Heart right ventricle (tissue), 16 donors: ENCODE data around the gene FAM120B. TPM values are rescaled to one million over a fixed set of nuclear protein-coding genes. Genes with fewer than 3 reads are reported as not detected.
A peak's percentile ranks its signal among the peaks of the same experiment; 100 is the strongest.

Source experiments
- ATAC-seq, 8 donors: fragments of 200-7000 bp; cut with Tn5 transposase; one replicate each; pipeline ENCODE4 v1.9.1; 2020; ENCODE audit warnings: mild to moderate bottlenecking in 8 of 8, moderate library complexity in 8 of 8, moderate number of reproducible peaks in 1 of 8
- DNase-seq, 2 donors: peaks; one replicate each; pipeline ENCODE4 v3.0.0-alpha.2; 2020
- H3K27ac ChIP-seq, 10 donors: fragments of 200-600 bp; sonication (generic) in 2 of 10; one replicate each; pipeline versions ENCODE4 v1.5.0 to v1.8.0; 2020 to 2022; ENCODE audit warnings: mild to moderate bottlenecking in 3 of 10
- H3K27me3 ChIP-seq, 7 donors: fragments of 200-600 bp; one replicate each; pipeline ENCODE4 v1.8.0; 2021 to 2022; ENCODE audit warnings: mild to moderate bottlenecking in 2 of 7
- H3K36me3 ChIP-seq, 9 donors: fragments of 200-600 bp; sonication (generic) in 1 of 9; one replicate each; pipeline versions ENCODE4 v1.5.0 to v1.8.0; 2020 to 2022; ENCODE audit warnings: mild to moderate bottlenecking in 2 of 9
- H3K4me1 ChIP-seq, 9 donors: fragments of 200-600 bp; sonication (generic) in 1 of 9; one replicate each; pipeline versions ENCODE4 v1.5.0 to v1.8.0; 2020 to 2022; ENCODE audit warnings: mild to moderate bottlenecking in 4 of 9
- H3K4me3 ChIP-seq, 10 donors: fragments of 200-600 bp; sonication (generic) in 2 of 10; one replicate each; pipeline versions ENCODE4 v1.5.0 to v1.8.0; 2020 to 2022; ENCODE audit warnings: mild to moderate bottlenecking in 7 of 10, moderate library complexity in 2 of 10
- H3K9me3 ChIP-seq, 11 donors: fragments of 200-600 bp in 10 of 11; sonication (generic) in 2 of 11; one replicate each; pipeline versions ENCODE4 v1.5.0 to v1.8.0; 2013 to 2022; ENCODE audit warnings: mild to moderate bottlenecking in 2 of 11, control low read depth in 1 of 11, moderate library complexity in 1 of 11
- CTCF ChIP-seq, 9 donors: fragments of 200-600 bp; sonication (generic) in 2 of 9; IDR thresholded peaks; one replicate each; pipeline versions ENCODE4 v1.5.0 to v1.8.0; 2021 to 2022; ENCODE audit warnings: antibody characterized with exemption in 9 of 9, mild to moderate bottlenecking in 5 of 9, moderate library complexity in 1 of 9
- WGBS, 2 donors: extraction: QIAGEN DNeasy Blood & Tissue Kit; methylation state at CpG; one replicate each; pipeline ENCODE4 v1.1.7; 2013; ENCODE audit warnings: inconsistent platforms in 1 of 2; 5-methylcytosine and 5-hydroxymethylcytosine counted together
- intact Hi-C, 10 donors: fragments of 100-400 bp; cut with DNase I; formaldehyde crosslinking; loops; one replicate each; pipeline versions ENCODE4 v1.11.1 to v1.14.2; 2022
- polyA plus RNA-seq, 2 donors: library from polyadenylated mRNA; stranded (reverse); fragments of 200-250 nt; gene quantifications; one replicate each; pipeline ENCODE4 v1.2.3, GENCODE V29; 2013
- total RNA-seq, 10 donors: library from RNA; stranded (reverse); fragmentation: NEBNext Ultra II Directional in 3 of 10; extraction: Animal tissue kit (Norgen Biotek cat#: 25700) in 3 of 10; gene quantifications; one replicate each; pipeline versions ENCODE4 v1.2.1 to v1.2.4, GENCODE V29; 2021 to 2023
- donor health status: Arrhythmogenic right ventricular cardiomyopathy.
- donor health status: ischemic (EF 13 %, LVEDD 7.1; RV severe dilation, severe dysfunction).
- donor health status: healthy with polysubstance abuse.
- donor health status: DM: no; HTN: yes; CAD: no.
- donor health status: DM: no; HTN: no; CAD: no.
- donor health status: ischemic (EF 25% LVEDD 6.9; RV normal size, moderate dysfunction).
- donor health status: ischemic (EF 25% LVEDD 5.7; RV mildly dilated, moderate dysfunction).
- donor health status: healthy.
- donor health status: DM: yes; HTN: yes; CAD: no.
- donor health status: Ischemic cardiomyopathy.
- donor health status: ischemic (EF 35%, LVEDD 5.7; RV mildly dilated, moderate dysfunction).
- donor health status: nonischemic (EF 11% LVEDD 7.7; RV severe dilation, severe dysfunction).
- donor health status: DM: yes; HTN: yes; CAD: no.
- donor health status: PGD.
- donor health status: ischemic (EF 29% LVEDD 5.4; RV normal size, mild dysfunction).
- donor health status: nonischemic (EF 23%, LVEDD 6.1; RV moderate dilation, normal function).

FAM120B gene
- total and polyA plus RNA-seq, 12 donors: 7.7 to 31.0 (median 23.9) TPM

DNA sequence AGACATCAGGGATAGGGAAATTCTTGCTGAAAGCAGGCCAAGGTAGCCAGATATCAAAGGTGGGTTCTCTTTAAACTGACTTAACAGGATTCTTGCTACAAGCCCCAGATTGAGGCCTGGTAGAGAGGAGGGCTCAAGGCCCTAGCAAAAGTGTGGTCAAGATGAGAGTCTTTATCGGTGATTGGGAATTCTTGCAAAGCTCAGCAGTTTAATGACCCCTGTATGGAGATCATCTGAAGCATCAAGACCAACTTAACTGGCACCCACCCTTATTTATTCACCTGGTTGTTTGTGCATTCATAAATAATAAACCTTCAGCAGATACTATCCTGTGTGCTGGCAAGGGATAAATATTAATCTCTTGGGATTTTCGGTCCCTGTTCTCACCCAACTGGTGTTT is 6.3 kb downstream of the FAM120B start:
- no peak overlapping the region for H3K27ac ChIP-seq
- no peak overlapping the region for H3K4me3 ChIP-seq
- intact Hi-C loops: loop anchor here in 2 of 10 donors (10.0 kb wide), 1 partner anchor 212 kb away; no protein-coding TSS in a partner anchor
- no peaks in the 10 kb centered on the region for H3K27me3 ChIP-seq
- DNase-seq: no peak
- peaks cover 0 to 28% (median 0%) of the 10 kb centered on the region in 9 donors for H3K36me3 ChIP-seq
- TF ChIP-seq CTCF (IDR thresholded peaks at IDR 0.05): no peak
- H3K4me1 ChIP-seq: peaks cover 7 to 78% (median 60%) of the 10 kb centered on the region in 9 donors
- ATAC-seq: no peak
- no peaks in the 10 kb centered on the region for H3K9me3 ChIP-seq
- WGBS, 2 donors: 90% methylated on average over 2 of the region's 2 CpGs

- Histone ChIP-seq H3K4me1 (peaks cover 2 to 72% (median 51%) of the 10 kb centered on the region in 9 donors), H3K27me3 (no peaks in the 10 kb centered on the region), H3K27ac (peak overlapping the region in 1 of 10 donors; percentile 12), H3K9me3 (no peaks in the 10 kb centered on the region), H3K4me3 (no peak overlapping the region), H3K36me3 (peaks cover 0 to 37% (median 0%) of the 10 kb centered on the region in 9 donors)
- no peak for TF ChIP-seq CTCF (IDR thresholded peaks at IDR 0.05)
- ATAC-seq: peak in 2 of 8 donors; percentile 20 to 31
- 90 to 92% methylated on average over 6 of the region's 6 CpGs for WGBS, 2 donors
- intact Hi-C loops: loop anchor here in 2 of 10 donors (10.0 kb wide), 1 partner anchor 211 kb away; no protein-coding TSS in a partner anchor
- no peak for DNase-seq
These were observed 7.2 kb downstream of the FAM120B start for GRCh38 chr6:170313716-170314295.

DNA sequence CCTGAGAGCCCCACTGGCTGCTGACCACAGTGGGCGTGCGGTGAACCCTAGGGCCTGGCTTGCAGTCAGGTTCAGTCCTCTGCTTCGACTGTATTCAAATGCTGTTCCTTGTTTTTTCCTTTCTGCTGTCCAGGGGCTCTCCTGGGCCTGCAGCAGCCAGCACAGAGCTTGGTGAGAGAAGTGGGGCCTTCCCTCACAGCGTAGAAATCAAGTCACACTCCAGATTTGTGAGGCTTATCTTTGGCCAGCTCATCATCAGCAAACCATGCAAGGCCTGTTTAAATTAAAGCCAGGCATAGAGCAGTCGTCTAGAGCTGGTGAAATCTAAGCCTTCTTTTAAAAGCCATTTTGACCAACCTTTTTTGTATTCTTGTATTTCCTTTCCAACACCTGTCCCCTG is 8.4 kb downstream of the FAM120B start:
- DNase-seq (no peak), ATAC-seq (peak; percentile 10 to 85 (median 62))
- Histone ChIP-seq H3K4me1 (peaks cover 2 to 60% (median 44%) of the 10 kb centered on the region in 9 donors), H3K9me3 (no peaks in the 10 kb centered on the region), H3K36me3 (peaks cover 0 to 49% (median 4%) of the 10 kb centered on the region in 9 donors), H3K4me3 (no peak overlapping the region), H3K27me3 (no peaks in the 10 kb centered on the region), H3K27ac (peak overlapping the region in 6 of 10 donors; percentile 3 to 57 (median 22))
- 63% methylated on average over 5 of the region's 5 CpGs for WGBS, 2 donors
- no peak for TF ChIP-seq CTCF (IDR thresholded peaks at IDR 0.05)
- intact Hi-C loops: loop anchor here in 2 of 10 donors (10.0 kb wide), 1 partner anchor 210 kb away; no protein-coding TSS in a partner anchor

DNA sequence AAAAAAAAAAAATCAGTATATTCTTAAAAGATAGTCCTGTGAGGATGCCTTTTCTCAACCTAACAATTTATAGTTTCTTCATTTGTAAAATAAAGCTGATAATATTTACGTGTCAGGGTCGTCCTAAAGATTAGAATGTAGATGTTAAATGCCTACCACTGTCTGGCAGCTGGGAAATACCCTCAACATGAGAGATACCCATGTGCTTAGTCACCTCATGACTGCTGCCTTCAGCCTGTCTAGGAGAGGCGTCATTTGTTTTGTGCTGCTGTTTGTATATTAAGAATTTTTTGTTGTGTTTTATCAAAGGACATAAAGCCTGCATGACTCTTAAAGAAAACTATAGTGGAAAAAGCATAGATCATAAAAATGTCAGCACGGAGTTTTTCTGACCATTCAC is 9.5 kb downstream of the FAM120B start:
- H3K27me3 ChIP-seq: no peaks in the 10 kb centered on the region
- 91 to 95% methylated on average over 4 of the region's 4 CpGs for WGBS, 2 donors
- no peak overlapping the region for H3K4me3 ChIP-seq
- no peak for TF ChIP-seq CTCF (IDR thresholded peaks at IDR 0.05)
- DNase-seq (no peak), ATAC-seq (no peak)
- peaks cover 2 to 51% (median 35%) of the 10 kb centered on the region in 9 donors for H3K4me1 ChIP-seq
- peak overlapping the region in 1 of 10 donors; percentile 54 for H3K27ac ChIP-seq
- no peaks in the 10 kb centered on the region for H3K9me3 ChIP-seq
- H3K36me3 ChIP-seq: peaks cover 0 to 56% (median 12%) of the 10 kb centered on the region in 9 donors
- intact Hi-C loops: loop anchor here in 2 of 10 donors (10.0 kb wide), 1 partner anchor 209 kb away; no protein-coding TSS in a partner anchor
